HCEC 1CT (cell line): ENCODE results near the gene CAPRIN2.

Source experiments
- DNase-seq: peaks from one replicate; pipeline ENCODE4 v3.0.0-alpha.2; 2017

The CAPRIN2 gene

DNA sequence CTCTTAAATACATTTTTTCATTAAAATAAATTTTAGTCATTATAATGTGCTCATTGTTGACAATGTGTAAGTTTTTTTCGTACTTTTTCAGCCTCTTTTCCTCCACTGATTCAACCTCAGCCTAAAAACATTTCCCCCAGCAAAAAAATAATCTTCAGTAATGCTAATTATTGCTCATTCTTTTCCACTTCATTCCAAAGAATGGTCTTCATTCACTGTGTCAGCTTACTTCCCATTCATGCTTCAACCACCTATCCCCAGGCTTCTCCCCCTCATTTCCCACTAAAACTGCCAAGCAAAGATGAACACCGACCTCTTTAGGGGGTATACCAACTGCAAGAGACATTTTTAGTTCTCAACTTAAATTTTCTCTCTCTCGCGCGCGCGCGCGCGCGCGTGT lies 56.4 kb downstream of the CAPRIN2 start:
- no peak for DNase-seq

DNA sequence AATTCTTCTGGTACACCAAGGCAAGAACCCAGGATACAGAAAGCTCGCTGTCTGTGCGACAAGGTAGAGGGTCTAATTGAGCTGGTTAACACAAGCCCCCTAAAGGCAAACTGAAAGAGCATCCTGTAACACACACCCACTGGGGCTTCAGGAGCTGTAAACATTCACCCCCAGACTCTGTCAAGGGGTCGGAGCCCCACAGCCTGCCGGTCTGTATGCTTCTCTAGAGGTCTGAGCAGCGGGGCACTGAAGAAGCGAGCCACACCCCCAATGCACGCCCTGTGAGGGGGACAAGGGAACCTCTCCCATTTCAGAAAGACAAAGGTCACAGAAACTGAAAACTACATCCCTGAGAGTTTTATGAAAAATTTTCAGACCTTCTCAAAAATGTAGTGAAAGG lies 57.8 kb downstream of the CAPRIN2 start:
- DNase-seq, result no peak

DNA sequence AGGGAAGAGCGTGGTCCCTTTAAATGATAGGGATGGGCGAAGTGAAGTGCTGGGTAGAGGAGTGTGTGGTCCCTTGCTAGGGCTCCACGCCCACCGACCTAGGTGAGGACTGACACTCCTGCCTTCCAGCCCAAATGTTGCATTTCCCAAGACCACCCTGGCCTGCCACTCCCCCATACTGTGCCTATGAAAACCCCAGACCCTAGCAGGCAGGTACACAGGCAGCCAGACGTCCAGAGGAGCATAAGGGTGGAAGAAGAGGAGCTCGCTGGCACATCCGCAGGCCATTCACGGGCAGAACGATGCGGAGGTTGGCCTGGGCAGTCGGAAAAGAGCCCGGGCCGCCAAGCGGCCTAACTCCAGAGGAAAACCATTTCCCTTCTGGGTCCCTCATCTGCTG lies 58.3 kb downstream of the CAPRIN2 start:
- no peak for DNase-seq

DNA sequence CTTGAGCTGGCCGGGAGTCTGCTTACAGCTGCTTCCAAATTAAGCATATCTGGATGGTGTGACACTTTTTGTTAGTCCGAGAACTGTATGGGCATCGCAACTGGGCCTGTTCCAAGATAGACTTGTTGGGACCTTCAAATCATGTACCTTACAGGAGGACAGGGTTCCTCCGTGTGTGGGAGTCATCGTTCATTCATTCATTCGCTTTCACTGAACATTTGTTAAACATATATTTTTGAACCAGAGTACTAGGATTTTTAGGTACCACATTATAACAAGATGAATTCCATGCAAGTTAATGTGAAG lies 58.7 kb downstream of the CAPRIN2 start:
- DNase-seq, result no peak

DNA sequence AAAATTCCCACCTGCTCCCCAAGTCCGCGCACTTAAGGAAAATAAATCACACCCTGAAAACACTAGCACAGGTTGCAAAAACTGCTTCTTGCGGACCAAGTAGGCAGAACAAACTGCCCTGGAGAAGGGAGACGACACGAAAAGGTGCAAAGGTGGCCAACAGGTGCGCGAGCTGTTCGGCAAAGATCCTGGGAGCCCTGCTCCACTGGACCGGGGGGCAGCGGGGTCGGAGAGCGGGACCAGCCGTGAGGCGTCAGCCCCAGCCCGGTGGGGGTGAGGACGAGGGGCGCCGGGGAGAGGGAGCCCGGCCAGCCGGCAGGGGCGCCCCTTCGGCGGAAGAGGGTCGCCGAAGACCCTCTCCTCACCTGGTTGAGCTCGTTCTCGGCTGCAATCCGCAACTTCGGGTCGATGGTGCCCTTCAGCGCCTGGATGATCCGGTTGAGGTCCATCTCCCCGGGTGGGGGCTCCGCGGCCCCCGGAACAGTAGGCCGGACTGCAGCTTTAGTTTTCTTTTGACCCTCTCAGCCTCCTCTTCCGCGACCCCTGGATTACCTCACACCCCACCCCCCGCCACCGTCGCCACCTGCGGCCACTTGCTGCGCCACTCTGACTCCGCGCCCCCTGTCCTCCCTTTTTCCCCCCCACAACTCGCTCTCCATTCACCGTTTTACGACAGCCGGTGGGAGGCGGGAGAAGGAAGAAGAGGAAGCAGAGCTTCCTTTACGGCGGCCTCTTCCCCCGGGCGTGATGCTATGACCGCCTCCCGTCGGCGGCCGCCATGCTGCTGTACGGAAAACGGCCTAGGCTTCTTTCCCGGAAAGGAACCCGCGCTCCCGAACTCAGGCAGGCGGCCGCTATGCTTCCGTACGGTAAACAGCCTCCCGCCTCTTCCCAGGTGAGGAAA lies 59.3 kb downstream of the CAPRIN2 start, which contains the start of gene IPO8:
Gene IPO8, minus strand, starts transcription at position 671 of the 904 bp plus-strand sequence. Its CDS starts 222 bp downstream, at position 449.
- peak; percentile 94 for DNase-seq

DNA sequence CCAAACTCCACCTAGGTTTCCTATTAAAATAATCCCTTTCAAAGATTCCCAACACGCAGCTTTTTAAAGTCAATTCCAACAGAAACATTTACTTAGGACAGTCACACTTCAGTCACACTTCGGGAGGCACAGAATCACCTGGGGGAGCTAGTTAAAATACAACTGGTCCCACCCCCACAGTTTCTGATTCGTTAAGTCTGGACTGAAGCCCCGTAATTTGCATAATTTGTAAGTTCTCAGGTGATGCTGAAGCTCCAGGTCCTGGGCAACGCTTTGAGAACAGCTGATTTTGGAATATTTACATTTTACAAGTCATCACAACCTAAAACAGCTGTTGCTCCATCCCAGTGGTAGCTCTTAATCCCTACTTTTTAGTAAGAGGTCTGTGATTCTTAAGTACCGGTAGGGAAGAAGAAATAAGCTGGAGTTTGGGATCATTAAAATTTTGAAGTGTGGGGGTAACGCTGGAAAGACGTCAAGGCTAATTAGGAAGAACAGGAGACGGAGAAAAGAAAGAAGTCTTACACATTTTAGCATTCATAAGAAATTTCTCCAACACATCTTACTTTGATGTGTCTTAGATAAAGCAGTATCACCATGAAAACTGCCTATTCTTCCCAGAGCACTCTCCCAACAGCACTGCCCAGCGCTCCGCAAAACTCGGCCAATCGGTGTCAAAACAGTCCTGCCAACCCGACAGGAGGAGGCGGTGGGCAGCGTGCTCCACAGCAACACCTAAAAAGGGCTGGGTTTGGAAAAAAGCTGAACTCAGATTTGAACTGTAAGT lies 60.1 kb downstream of the CAPRIN2 start:
- peak; percentile 16 for DNase-seq

DNA sequence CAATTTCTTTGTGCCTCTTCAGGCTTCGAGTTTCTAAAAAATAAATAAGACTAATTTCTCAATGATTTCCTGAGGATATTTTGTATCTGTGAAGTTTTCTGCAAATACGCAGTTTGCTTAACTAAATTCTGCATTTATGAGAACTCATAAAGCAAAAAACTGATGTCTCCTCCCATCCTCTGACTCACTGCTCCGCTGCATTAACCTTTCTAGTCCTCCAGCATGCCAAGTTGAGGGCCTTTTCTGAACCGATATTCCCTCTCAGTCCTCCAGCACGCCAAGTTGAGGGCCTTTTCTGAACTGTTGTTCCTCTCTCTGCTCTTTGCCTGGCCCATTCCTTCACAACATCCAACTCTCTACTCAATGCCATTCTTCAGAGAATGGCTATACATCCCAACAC lies 62.3 kb downstream of the CAPRIN2 start:
- DNase-seq, result peak; percentile 46

DNA sequence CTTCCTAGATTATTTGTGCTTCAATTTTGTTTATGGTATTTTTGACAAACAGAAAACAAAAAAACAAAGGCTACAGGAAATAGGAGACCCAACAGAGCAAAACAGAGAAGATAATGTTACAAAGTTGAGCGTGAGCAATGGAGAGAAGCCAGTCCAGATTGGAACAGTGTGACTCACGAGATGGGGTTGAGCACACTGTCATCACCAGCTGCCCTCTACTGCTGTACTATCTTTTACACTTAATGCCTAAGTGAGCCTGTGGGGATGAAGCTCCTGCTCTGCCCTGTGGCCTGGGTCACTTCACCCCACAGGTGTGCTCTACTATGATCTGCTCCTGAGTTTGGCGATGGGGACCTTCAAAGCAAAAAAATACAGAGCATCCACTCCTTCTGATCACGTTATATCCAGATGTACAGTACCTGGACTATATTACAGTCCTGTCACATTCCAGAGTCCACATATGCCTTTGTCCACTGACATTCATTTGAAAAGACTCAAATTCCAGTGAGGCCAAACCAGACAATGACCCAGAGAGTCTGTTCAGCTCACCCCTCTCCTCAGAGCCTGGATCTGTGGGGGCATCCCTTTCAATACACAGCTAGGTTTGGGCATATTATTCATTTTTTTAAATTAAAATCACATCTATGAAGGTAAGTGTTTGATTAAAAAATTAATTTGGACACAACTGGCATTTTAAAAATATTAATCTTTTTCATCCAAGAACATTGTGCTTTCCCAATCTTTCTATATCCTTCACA lies 63.5 kb downstream of the CAPRIN2 start:
- DNase-seq, result peak; percentile 83

DNA sequence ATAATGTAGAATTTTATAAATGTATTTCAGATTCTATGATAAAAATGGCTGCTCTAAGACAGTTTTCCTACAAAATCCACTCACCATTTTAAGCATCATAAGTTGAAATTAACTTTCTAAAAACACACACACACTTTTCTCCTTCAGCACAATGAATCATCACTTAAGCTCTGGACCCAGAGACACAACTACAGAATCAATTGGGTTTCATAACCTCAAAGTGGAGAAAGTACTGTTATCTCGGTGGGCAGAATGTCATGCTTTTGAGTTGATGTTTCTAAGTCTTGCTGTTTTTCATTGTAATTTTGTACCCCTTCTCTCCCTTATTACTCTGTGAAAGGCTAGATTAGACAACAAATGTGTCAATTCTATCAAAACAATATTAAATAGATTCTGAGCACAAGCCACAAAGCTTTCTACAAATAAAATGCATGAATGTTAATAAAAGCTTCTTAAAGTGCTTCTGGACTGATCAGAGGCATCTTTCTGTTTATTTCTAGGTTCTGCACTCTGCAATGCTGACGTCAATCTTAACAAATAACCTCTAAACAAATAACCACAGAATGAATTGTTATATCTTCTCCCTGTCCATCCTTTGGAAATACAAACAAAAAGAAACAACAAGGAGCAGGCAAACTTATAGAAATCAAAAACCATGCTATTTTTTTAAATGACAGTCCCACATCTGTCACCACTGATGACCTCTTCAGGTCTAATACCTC lies 67.3 kb downstream of the CAPRIN2 start:
- DNase-seq, result no peak

DNA sequence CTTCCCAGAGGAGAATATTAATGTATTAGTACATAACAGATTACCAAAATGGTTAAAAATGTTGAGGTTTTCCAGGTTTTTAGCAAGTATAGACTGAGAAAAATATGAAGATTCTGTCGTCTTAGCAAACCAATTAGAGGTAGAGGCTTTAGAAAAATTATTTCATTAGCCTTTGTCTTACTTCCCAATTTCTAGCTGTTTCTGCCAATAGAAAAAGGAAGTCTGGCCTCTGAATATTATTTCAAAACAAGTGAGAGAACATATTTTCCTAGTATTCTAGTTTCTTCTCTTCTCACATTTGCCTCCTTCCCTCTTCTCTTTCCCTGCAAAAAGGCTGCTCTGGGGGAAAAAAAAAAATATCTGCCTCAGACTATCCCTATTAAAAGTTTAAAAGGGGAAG lies 75.5 kb downstream of the CAPRIN2 start:
- no peak for DNase-seq

DNA sequence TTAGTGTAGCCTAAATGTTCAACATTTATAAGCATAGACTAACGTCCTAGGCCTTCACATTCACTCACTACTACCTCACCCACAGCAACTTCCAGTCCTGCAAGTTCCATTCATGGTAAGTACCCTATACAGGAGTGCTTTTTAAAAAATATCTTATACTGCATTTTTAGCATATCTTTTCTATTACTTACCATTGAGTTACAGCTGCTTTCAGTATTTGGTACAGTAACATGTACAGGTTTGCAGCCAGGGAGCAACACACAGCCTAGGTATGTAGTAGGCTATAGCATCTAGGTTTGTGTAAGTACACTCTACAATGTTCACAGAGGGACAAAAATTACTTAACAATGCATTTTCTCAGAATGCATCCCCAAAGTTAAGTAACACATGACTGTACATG lies 76.5 kb downstream of the CAPRIN2 start:
- DNase-seq, result no peak

DNA sequence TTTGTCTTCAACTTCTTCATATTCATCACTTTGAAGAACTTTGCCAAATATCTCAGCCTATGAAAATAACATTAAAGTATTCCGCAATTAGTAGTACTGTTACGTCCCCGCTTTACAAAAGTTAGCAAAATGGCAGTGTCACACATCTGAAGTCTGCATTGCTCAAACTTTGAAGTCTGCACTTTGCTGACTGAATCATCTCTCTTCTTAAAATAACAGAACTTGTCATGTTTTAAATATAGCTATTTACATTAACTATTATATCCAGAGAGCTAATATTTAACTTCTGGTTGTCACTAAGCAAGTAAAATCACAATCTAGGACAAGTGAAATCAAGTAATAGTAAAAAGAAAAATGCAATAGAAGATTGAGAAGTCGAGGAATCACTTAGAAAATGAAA lies 93.5 kb downstream of the CAPRIN2 start:
- no peak for DNase-seq
